Kasumi-1 (cell line): ENCODE data around the gene HMCN1.

Experiments used
- DNase-seq, 2 experiments: peaks; one replicate each; lab custom pipeline; 2025; lab: John Stamatoyannopoulos, UW

The HMCN1 gene

GRCh38 chr1:186089940-186090339 is 355.7 kb downstream of the HMCN1 start:
- DNase-seq: no peak

- no peak for DNase-seq
Observed at GRCh38 chr1:186091222-186091720, 357.1 kb downstream of the HMCN1 start.

GRCh38 chr1:186093437-186093836 is 359.2 kb downstream of the HMCN1 start:
- DNase-seq: no peak

- DNase-seq: no peak
Observed at GRCh38 chr1:186094172-186094571, 360.0 kb downstream of the HMCN1 start.

GRCh38 chr1:186099336-186100104 is 365.3 kb downstream of the HMCN1 start:
- no peak for DNase-seq

- DNase-seq: no peak
Observed at GRCh38 chr1:186102107-186102506, 367.9 kb downstream of the HMCN1 start.

- peak; percentile 50 to 68 for DNase-seq
Observed at GRCh38 chr1:186102547-186103148, 368.5 kb downstream of the HMCN1 start.

- DNase-seq: no peak
Observed at GRCh38 chr1:186104459-186104858, 370.3 kb downstream of the HMCN1 start.

- no peak for DNase-seq
Observed at GRCh38 chr1:186112280-186112679, 378.1 kb downstream of the HMCN1 start.

- no peak for DNase-seq
Observed at GRCh38 chr1:186113461-186113860, 379.3 kb downstream of the HMCN1 start.

- no peak for DNase-seq
Observed at GRCh38 chr1:186118724-186119123, 384.5 kb downstream of the HMCN1 start.

- DNase-seq: no peak
Observed at GRCh38 chr1:186122837-186123236, 388.6 kb downstream of the HMCN1 start.

GRCh38 chr1:186125035-186125434 is 390.8 kb downstream of the HMCN1 start:
- DNase-seq: no peak

GRCh38 chr1:186125511-186125910 is 391.3 kb downstream of the HMCN1 start:
- no peak for DNase-seq

GRCh38 chr1:186129758-186130157 is 395.6 kb downstream of the HMCN1 start:
- DNase-seq: no peak

- no peak for DNase-seq
Observed at GRCh38 chr1:186139115-186139514, 404.9 kb downstream of the HMCN1 start.

GRCh38 chr1:186139701-186140100 is 405.5 kb downstream of the HMCN1 start:
- DNase-seq: no peak

GRCh38 chr1:186142159-186142558 is 408.0 kb downstream of the HMCN1 start:
- no peak for DNase-seq

- no peak for DNase-seq
Observed at GRCh38 chr1:186142916-186143315, 408.7 kb downstream of the HMCN1 start.

GRCh38 chr1:186143481-186143880 is 409.3 kb downstream of the HMCN1 start:
- no peak for DNase-seq

GRCh38 chr1:186144505-186144904 is 410.3 kb downstream of the HMCN1 start:
- no peak for DNase-seq

- peak; percentile 66 to 67 for DNase-seq
Observed at GRCh38 chr1:186146974-186147373, 412.8 kb downstream of the HMCN1 start.

- DNase-seq: no peak
Observed at GRCh38 chr1:186149591-186149990, 415.4 kb downstream of the HMCN1 start.

GRCh38 chr1:186152227-186152619 is 418.0 kb downstream of the HMCN1 start:
- no peak for DNase-seq
